Endothelial cell of umbilical vein (primary cell): ENCODE data around the gene MINDY4.

ENCODE experiments used
- CTCF ChIP-seq, 2 donors: IDR thresholded peaks; 1 replicate in 1 of 2; 2 replicates in 1 of 2; pipeline ENCODE4 v1.5.1; 2011; ENCODE audit warnings: low read length in 2 of 2, mild to moderate bottlenecking in 2 of 2, moderate library complexity in 2 of 2, control low read depth in 1 of 2, inconsistent platforms in 1 of 2, low read depth in 1 of 2; ENCODE audit not compliant: insufficient read depth in 1 of 2; ENCODE audit errors: extremely low read depth in 1 of 2
- EZH2 ChIP-seq: IDR thresholded peaks from 2 replicates; pipeline ENCODE4 v1.6.1; 2012; ENCODE audit warnings: borderline replicate concordance, low read depth, mild to moderate bottlenecking, moderate library complexity, low read length, inconsistent platforms; ENCODE audit not compliant: severe bottlenecking
- FOS ChIP-seq: IDR thresholded peaks from 2 replicates; pipeline ENCODE4 v1.6.1; 2011; ENCODE audit warnings: mild to moderate bottlenecking, low read length, moderate library complexity, borderline replicate concordance; ENCODE audit not compliant: insufficient read depth
- JUN ChIP-seq: IDR thresholded peaks from 2 replicates; pipeline ENCODE4 v1.6.1; 2011; ENCODE audit warnings: borderline replicate concordance, low read depth; ENCODE audit not compliant: insufficient read length, insufficient read depth
- MYC ChIP-seq: IDR thresholded peaks from one replicate; pipeline ENCODE4 v1.6.1; 2011; ENCODE audit warnings: mild to moderate bottlenecking, low read depth, low read length
- POLR2A ChIP-seq: IDR thresholded peaks from 2 replicates; pipeline ENCODE4 v1.6.1; 2012; ENCODE audit warnings: low read depth, mild to moderate bottlenecking, control low read depth, low read length
- POLR2AphosphoS5 ChIP-seq: IDR thresholded peaks from 2 replicates; pipeline ENCODE4 v1.6.1; 2012; ENCODE audit warnings: low read depth, mild to moderate bottlenecking, control low read depth, low read length, moderate library complexity; ENCODE audit not compliant: insufficient read depth
- TF ChIP-seq, protein P1 (sequence below): IDR thresholded peaks from 2 replicates; pipeline ENCODE4 v1.6.1; 2011; ENCODE audit not compliant: insufficient read depth, insufficient read length

GRCh38 chr7:30826181-30826580 is 55.0 kb downstream of the MINDY4 start:
- TF ChIP-seq CTCF (IDR thresholded peaks at IDR 0.05; ENCODE audit: extremely low read depth in 1 of 2, insufficient read depth in 1 of 2, low read depth in 1 of 2, low read length in 2 of 2) (no peak), POLR2A (no peak), FOS (no peak), EZH2 (no peak), POLR2AphosphoS5 (no peak), JUN (no peak), MYC (no peak)
- TF ChIP-seq, protein P1, sequence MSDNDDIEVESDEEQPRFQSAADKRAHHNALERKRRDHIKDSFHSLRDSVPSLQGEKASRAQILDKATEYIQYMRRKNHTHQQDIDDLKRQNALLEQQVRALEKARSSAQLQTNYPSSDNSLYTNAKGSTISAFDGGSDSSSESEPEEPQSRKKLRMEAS: no peak
